ENCODE measurements around the gene UBR4.
"Not testable (repeated sequence)": the region's sequence is repeated elsewhere in the genome, so short reads cannot be mapped to it uniquely, and the experiment has no call there.

UBR4 gene

DNA sequence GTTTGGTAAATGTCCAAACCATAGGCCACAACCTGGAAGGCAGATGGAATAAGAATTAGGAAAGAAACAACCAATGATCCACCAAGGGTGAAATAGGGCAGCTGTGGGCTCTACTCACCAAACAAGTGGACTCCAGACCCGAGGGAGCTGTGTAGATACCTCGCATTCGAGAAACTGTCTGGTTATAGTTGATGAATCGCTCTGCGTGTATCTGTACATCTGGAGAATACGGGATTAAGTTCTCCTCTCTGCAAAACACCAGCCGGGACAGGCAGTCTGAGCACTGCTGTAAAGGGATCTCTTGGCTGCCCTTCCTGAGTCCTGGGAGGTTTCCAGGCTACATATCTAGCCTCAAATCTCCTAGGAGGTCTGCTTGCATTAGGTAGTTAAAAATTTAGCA is 9.4 kb upstream of the UBR4 start:
- DNase-seq = no peak

GRCh38 chr1:19216585-19216984 is 6.5 kb upstream of the UBR4 start:
- DNase-seq = not testable (repeated sequence)

DNA sequence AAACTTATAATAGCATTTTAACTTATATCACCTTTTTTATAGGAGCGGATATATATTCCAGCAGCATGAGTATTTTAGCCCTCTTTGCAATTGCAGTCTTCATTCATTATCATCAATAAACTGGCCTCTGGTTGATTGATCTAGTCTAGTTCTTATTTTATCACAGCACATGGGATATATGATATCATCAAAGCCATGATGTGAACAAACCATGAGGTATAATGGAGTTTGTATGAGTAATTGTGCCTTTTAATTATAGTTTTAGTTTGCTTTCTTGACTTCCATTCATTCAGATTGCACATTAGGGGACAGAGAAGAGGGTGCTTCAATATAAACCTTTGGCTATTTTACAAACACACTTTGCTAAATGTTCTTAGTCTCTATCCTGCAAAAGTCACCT is 3.5 kb upstream of the UBR4 start:
- no peak for DNase-seq

DNA sequence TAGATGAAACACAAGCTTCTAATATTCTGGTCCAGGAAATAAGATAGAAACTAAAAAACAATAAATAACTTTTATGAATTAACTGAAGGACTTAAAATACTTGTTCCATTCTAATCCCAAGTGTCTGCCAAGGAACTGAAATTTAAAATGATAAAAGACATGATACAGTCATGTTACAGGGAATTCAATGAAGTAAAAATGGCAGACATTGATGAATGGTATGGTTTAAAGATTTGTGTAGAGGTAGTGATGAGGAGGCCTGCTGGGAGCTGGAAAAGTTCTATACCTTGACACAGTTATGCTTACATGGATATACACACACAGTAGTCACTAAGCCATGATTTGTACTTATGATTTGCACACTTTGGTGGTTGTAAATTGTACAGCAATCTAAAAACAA is 2.1 kb upstream of the UBR4 start:
- DNase-seq = no peak

DNA sequence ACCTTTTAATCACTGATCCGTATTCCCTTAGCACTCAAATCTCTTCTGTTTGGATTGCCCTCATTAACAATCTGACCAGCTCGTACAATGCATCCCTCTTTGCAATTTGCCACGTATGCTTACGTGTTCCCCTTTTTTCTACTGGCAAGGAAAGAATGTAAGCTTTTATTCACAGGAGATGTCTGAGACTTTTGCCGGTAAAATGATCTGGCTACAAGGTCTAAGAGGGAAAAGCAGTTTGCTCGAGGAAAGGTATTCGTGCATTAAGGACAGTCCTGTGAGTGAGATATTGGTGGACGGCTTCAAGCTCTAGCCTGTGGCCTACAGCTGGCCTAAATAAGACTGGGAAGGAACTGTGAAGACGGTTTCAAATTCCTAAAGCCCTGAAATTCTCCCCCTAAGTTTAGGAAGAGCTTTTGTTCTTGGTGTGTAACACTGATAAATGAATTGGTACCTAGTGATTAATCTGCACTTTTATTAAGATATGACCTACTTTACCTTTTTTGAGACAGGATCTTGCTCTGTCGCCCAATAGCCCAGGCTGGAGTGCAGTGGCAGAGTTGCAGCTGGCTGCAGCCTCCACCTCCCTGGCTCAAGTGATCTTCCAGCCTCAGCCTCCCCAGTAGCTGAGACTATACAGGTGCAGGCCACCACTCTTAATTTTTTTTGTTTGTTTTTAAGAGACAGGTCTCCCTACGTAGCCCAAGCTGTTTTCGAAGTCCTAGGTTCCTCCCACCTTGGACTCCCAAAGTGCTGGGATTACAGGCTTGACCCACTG is 895 bp upstream of the UBR4 start:
- DNase-seq = peak; percentile 7

- DNase-seq = peak; percentile 56
Measured at GRCh38 chr1:19209439-19209989, 552 bp downstream of the UBR4 start.

DNA sequence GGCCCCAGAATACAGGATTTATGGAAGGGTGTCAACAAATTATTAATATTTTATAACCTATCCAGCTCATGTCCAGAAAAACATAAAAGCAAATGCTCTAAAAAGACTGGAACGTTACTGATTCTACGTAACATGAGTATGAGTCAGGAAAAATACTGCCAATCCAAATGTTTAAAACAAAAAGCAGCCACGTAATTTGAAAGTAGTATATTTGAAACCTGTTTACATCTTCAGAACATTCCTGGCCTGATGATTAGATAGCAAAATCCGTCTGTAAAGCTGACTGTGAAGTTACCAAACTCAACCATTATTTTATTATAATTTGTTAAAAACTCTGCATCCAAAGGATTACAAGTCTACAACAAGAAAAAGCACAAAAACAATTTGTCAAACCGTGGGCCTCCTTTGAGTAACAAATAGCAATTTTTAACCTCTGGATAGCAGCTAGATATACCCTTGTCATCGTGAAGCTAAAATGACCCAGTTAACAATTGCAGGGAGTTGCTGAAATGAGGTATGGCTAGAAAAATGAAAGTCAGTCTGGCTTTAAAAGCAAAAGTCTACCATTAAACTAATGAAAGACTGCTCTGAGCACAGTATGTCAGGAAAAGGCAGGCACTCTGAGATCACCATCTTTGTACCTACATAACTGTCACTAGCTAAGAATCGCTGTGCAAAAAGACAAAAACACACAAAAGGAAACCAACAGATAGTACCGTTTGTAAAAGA is 1.2 kb downstream of the UBR4 start:
- DNase-seq = peak; percentile 79

DNA sequence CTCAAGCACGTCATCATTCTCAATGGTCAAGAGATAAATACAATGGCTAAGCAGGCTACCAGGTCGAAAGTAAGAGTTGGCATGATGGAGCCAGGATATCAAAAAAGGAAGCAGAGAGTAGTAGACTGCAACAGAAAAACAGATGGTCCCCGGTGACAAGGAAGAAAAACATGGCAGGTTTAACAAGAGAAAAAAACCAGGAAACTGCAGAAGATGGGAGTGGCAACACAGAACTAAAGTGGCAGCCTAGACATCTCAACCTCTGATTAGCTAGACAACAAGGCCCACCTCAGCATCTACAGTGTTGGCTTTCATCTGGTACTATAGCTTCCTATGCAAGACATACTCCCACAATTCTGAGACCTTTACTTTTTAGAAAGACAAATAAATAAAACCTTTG is 3.1 kb downstream of the UBR4 start:
- DNase-seq = no peak

DNA sequence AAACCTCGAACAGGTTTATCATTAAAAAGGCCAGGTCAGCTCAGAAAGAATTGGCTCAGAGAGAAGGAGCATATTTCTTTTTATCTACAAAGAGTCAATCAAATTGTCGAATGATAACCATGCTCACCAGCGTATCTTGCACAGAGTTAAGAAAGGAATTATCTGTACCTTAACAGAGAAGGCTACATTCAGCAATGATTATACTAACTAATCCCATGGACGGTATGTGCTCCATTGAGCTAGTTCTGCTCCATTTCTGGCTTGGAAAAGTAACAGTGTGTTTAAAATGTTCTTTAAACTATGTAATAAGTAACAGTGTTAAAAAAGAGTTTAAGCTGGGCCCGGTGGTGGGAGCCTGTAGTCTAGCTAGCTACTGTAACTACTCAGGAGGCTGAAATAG is 4.2 kb downstream of the UBR4 start:
- no peak for DNase-seq

DNA sequence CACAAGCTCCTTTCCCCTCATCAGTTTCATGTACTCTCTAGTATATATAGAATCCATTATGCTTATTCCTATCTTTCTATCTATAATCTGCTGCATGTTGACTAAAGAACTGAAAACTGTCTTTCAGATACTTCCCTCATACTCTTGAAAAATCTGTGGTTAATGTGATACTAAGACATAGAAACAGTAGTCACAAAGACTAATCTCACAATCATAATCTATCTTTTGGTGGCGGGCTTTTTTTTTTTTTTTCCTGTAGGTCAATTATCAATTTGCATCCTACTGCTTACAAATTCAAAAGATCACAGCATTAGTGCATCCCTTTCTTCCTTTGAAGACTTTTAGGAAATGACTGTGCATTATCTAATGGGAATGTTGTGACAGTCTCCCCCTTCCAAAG is 4.7 kb downstream of the UBR4 start:
- no peak for DNase-seq

- DNase-seq = peak; percentile 26
Measured at GRCh38 chr1:19204446-19205266, 5.4 kb downstream of the UBR4 start.

DNA sequence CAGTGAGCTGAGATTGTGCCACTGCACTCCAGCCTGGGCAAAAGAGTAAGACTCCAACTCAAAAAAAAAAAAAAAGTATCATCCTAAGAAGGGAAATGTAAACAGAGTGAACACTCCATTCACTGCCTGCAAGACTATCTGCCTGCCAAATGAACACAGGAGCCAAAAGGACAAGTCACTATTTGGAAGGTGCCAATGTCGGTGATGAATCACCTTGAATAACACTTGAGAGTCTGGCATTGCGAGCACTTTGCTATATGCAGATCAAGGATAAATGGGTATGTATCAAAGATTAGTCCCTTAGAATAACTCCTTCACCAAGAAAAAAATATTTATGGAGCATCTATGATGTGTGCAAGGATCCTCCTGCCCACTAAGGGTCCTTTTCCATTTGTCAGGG is 6.6 kb downstream of the UBR4 start:
- DNase-seq = peak; percentile 71

DNA sequence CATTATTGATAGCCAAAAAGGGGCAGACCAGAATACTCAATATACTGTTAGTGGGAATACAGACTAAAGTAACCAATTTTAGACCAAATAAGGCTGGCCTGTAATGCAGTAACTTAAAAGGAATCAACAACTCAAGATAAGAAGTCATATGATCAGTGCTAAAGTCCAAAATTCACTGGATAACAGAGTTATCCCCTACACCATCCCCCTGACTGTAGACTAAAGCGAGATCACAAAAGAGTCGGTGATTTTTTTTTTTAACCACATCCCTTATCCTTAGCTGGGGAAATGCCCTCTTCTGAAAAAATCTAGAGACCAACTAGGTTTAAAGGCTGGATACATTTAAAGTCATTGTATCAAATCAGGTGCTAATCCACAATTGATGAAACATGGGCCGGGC is 7.7 kb downstream of the UBR4 start:
- DNase-seq = no peak

DNA sequence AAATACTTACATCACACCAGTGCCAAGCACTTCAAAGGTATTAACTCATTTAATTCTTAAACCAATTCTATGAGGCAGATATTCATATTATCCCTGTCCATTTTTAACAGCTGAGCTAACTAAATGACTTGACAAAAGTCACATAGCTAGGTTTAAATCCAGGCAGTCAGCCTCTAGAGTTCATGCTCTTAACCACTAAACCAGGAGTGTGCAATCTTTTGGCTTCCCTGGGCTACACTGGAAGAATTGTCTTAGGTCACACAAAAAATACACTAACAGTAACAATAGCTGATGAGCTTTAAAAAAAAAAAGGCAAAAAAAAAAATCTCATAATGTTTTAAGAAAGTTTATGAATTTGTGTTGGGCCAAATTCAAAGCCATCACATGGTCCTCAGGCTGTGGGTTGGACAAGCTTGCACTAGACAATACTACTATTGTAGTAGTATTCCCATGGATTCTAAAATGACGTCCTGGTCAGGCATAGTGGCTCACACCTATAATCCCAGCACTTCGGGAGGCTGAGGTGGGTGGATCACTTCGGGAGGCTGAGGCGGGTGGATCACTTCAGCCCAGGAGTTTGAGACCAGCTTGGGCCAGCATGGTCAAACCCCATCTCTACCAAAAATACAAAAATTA is 10.0 kb downstream of the UBR4 start:
- DNase-seq = no peak

DNA sequence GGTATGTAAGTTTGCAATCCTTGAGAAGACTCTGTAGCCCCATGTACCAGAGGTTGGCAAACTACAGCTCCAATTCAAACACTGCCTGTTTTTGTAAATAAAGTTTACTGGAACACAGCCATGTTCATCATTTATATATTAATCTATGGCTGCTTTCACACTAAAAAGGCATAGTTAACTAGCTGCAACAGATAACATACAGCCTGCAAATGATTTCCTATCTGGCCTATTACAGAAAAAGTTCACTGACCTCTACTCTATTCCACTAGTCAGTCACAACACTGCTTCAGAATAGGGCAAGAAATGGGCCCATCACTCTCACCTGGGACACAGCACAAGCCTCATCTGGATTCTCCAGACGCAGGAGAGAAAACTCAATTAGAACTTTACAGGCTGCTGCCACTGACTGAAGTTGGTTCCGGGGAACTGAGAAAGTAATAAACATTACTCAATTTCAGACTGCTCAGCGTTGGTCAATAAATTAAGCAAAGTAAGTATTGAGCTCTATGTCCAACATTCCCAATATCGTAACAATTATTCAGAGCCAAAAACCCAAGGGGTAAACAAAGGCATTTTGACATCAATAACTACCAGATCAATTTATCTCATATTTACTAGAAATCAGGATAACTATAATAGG is 10.6 kb downstream of the UBR4 start:
- no peak for DNase-seq

DNA sequence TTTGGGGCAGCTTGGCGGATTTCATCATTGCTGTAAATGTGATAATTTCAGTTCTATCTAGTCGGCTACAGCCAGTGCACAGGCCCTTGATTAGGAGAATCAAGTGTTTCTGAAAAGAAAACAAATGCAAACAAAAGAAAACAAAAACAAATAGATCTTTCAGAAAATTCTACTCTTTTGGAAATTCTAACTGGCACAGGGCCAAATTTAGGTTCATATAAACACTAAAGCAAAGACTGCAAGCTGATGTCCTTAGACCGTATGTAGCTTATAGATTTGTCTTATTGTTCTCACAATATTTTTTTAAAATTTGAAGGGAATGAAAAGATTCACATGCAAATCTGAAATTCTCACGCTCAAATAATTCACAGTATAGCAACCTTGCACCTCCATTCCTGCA is 11.2 kb downstream of the UBR4 start:
- no peak for DNase-seq

GRCh38 chr1:19197845-19198244 is 12.2 kb downstream of the UBR4 start:
- no peak for DNase-seq

- no peak for DNase-seq
Measured at GRCh38 chr1:19196331-19196730, 13.7 kb downstream of the UBR4 start.

DNA sequence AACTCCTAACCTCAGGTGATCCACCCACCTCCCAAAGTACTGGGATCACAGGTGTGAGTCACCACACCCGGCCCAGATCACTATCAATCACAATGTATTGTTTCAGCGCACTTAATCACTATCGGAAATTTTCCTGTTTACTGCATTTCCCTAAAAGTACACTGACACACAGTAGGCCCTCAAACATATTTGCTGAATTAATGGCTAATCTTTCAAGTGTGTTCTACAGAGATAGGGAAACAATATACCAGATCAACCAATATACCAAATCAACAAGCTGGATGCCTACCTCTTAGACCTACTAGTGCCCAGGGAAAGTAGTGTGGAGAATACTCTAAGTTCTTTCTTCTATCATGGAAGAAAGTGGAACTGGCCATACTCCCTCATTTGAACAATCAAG is 17.1 kb downstream of the UBR4 start:
- no peak for DNase-seq

GRCh38 chr1:19191811-19192210 is 18.3 kb downstream of the UBR4 start:
- no peak for DNase-seq

GRCh38 chr1:19190468-19190867 is 19.6 kb downstream of the UBR4 start:
- no peak for DNase-seq

GRCh38 chr1:19189270-19189669 is 20.8 kb downstream of the UBR4 start:
- DNase-seq = no peak
